Heart right ventricle (tissue), 16 donors: ENCODE data around the gene NUP210. TPM values are rescaled to one million over a fixed set of nuclear protein-coding genes. Genes with fewer than 3 reads are reported as not detected.

Experiments used
- ATAC-seq, 8 donors: fragments of 200-7000 bp; cut with Tn5 transposase; one replicate each; pipeline ENCODE4 v1.9.1; 2020; ENCODE audit warnings: mild to moderate bottlenecking in 8 of 8, moderate library complexity in 8 of 8, moderate number of reproducible peaks in 1 of 8
- DNase-seq, 2 donors: peaks; one replicate each; pipeline ENCODE4 v3.0.0-alpha.2; 2020
- H3K27ac ChIP-seq, 10 donors: fragments of 200-600 bp; sonication (generic) in 2 of 10; one replicate each; pipeline versions ENCODE4 v1.5.0 to v1.8.0; 2020 to 2022; ENCODE audit warnings: mild to moderate bottlenecking in 3 of 10
- H3K27me3 ChIP-seq, 7 donors: fragments of 200-600 bp; one replicate each; pipeline ENCODE4 v1.8.0; 2021 to 2022; ENCODE audit warnings: mild to moderate bottlenecking in 2 of 7
- H3K36me3 ChIP-seq, 9 donors: fragments of 200-600 bp; sonication (generic) in 1 of 9; one replicate each; pipeline versions ENCODE4 v1.5.0 to v1.8.0; 2020 to 2022; ENCODE audit warnings: mild to moderate bottlenecking in 2 of 9
- H3K4me1 ChIP-seq, 9 donors: fragments of 200-600 bp; sonication (generic) in 1 of 9; one replicate each; pipeline versions ENCODE4 v1.5.0 to v1.8.0; 2020 to 2022; ENCODE audit warnings: mild to moderate bottlenecking in 4 of 9
- H3K4me3 ChIP-seq, 10 donors: fragments of 200-600 bp; sonication (generic) in 2 of 10; one replicate each; pipeline versions ENCODE4 v1.5.0 to v1.8.0; 2020 to 2022; ENCODE audit warnings: mild to moderate bottlenecking in 7 of 10, moderate library complexity in 2 of 10
- H3K9me3 ChIP-seq, 11 donors: fragments of 200-600 bp in 10 of 11; sonication (generic) in 2 of 11; one replicate each; pipeline versions ENCODE4 v1.5.0 to v1.8.0; 2013 to 2022; ENCODE audit warnings: mild to moderate bottlenecking in 2 of 11, control low read depth in 1 of 11, moderate library complexity in 1 of 11
- WGBS, 2 donors: extraction: QIAGEN DNeasy Blood & Tissue Kit; methylation state at CpG; one replicate each; pipeline ENCODE4 v1.1.7; 2013; ENCODE audit warnings: inconsistent platforms in 1 of 2; 5-methylcytosine and 5-hydroxymethylcytosine counted together
- intact Hi-C, 10 donors: fragments of 100-400 bp; cut with DNase I; formaldehyde crosslinking; loops; one replicate each; pipeline versions ENCODE4 v1.11.1 to v1.14.2; 2022
- polyA plus RNA-seq, 2 donors: library from polyadenylated mRNA; stranded (reverse); fragments of 200-250 nt; gene quantifications; one replicate each; pipeline ENCODE4 v1.2.3, GENCODE V29; 2013
- total RNA-seq, 10 donors: library from RNA; stranded (reverse); fragmentation: NEBNext Ultra II Directional in 3 of 10; extraction: Animal tissue kit (Norgen Biotek cat#: 25700) in 3 of 10; gene quantifications; one replicate each; pipeline versions ENCODE4 v1.2.1 to v1.2.4, GENCODE V29; 2021 to 2023
- TF ChIP-seq, protein P1 (sequence below), 9 donors: fragments of 200-600 bp; sonication (generic) in 2 of 9; IDR thresholded peaks; one replicate each; pipeline versions ENCODE4 v1.5.0 to v1.8.0; 2021 to 2022; ENCODE audit warnings: antibody characterized with exemption in 9 of 9, mild to moderate bottlenecking in 5 of 9, moderate library complexity in 1 of 9
- donor health status: Arrhythmogenic right ventricular cardiomyopathy.
- donor health status: ischemic (EF 13 %, LVEDD 7.1; RV severe dilation, severe dysfunction).
- donor health status: healthy with polysubstance abuse.
- donor health status: DM: no; HTN: yes; CAD: no.
- donor health status: DM: no; HTN: no; CAD: no.
- donor health status: ischemic (EF 25% LVEDD 6.9; RV normal size, moderate dysfunction).
- donor health status: ischemic (EF 25% LVEDD 5.7; RV mildly dilated, moderate dysfunction).
- donor health status: healthy.
- donor health status: DM: yes; HTN: yes; CAD: no.
- donor health status: Ischemic cardiomyopathy.
- donor health status: ischemic (EF 35%, LVEDD 5.7; RV mildly dilated, moderate dysfunction).
- donor health status: nonischemic (EF 11% LVEDD 7.7; RV severe dilation, severe dysfunction).
- donor health status: DM: yes; HTN: yes; CAD: no.
- donor health status: PGD.
- donor health status: ischemic (EF 29% LVEDD 5.4; RV normal size, mild dysfunction).
- donor health status: nonischemic (EF 23%, LVEDD 6.1; RV moderate dilation, normal function).

The NUP210 gene
- total and polyA plus RNA-seq, 12 donors: 0.84 to 7.2 (median 2.5) TPM

DNA sequence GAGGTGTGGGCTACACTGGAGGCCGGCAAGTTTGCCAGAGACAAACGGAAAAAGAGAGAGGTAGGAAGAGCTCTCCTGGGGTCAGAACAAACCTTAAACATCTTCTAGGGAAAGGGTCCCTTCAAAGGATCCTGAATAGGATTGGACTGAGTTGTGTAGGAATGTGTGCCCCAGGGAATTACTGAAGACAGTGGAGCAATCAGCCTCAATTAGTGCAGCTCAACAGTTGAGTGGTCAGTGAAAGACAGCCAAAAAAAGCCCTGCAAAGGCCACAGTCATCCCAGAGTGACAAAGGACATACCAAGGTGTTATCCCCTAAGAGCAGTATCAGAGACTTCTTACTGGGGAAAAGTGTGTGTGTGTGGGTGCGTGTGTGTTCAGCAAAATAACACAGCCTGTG, 70.3 kb downstream of the NUP210 start:
- DNase-seq (no peak), ATAC-seq (no peak)
- Histone ChIP-seq H3K27me3 (peaks cover 0 to 3% (median 0%) of the 10 kb centered on the region in 7 donors), H3K9me3 (peaks cover 0 to 7% (median 0%) of the 10 kb centered on the region in 11 donors), H3K4me3 (no peak overlapping the region), H3K4me1 (peaks cover 0 to 30% (median 6%) of the 10 kb centered on the region in 9 donors), H3K36me3 (peaks cover 0 to 41% (median 0%) of the 10 kb centered on the region in 9 donors), H3K27ac (no peak overlapping the region)
- TF ChIP-seq, protein P1, sequence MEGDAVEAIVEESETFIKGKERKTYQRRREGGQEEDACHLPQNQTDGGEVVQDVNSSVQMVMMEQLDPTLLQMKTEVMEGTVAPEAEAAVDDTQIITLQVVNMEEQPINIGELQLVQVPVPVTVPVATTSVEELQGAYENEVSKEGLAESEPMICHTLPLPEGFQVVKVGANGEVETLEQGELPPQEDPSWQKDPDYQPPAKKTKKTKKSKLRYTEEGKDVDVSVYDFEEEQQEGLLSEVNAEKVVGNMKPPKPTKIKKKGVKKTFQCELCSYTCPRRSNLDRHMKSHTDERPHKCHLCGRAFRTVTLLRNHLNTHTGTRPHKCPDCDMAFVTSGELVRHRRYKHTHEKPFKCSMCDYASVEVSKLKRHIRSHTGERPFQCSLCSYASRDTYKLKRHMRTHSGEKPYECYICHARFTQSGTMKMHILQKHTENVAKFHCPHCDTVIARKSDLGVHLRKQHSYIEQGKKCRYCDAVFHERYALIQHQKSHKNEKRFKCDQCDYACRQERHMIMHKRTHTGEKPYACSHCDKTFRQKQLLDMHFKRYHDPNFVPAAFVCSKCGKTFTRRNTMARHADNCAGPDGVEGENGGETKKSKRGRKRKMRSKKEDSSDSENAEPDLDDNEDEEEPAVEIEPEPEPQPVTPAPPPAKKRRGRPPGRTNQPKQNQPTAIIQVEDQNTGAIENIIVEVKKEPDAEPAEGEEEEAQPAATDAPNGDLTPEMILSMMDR (IDR thresholded peaks at IDR 0.05): no peak
- 83 to 85% methylated on average over 3 of the region's 3 CpGs for WGBS, 2 donors
- intact Hi-C loops: no loop called here

DNA sequence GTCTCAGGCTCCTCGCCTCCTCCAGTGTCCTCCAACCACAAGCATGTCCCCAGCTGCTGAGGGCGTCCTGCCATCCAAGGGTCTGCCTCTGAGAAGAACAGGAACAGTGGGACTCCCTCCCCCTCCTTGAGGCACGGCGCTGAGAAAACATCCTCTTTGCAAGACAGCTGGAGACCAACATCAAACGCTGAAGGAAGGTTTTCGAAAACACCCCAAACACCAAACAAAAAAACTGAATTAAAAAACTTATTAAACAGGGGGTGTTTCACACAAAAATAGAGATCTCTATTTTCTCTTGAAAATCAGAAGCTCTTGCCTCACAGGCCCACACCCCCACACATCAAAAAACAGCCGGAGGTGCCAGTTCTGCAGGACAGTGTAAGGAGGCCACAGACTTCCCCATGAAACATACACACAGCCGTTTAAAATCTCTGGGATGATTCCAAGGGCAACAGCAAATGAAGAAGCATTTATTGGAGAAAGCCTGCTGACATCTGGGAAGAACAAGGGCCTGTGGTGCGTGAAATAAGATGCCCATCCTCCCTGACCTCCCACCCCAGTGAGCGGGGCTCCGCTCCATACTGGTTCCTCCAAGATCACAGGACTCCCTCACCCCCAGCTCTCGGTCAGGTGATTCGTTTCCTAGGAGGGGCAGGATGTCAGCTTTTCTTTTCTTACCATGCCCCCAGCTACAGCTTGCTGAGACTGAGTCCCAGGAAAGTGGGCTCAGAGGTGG, 71.3 kb downstream of the NUP210 start:
- H3K36me3 ChIP-seq: peaks cover 0 to 31% (median 0%) of the 10 kb centered on the region in 9 donors
- H3K4me1 ChIP-seq: peaks cover 0 to 30% (median 6%) of the 10 kb centered on the region in 9 donors
- intact Hi-C loops: no loop called here
- peak overlapping the region in 1 of 10 donors; percentile 6 for H3K27ac ChIP-seq
- TF ChIP-seq, protein P1 (IDR thresholded peaks at IDR 0.05): no peak
- WGBS, 2 donors: 53 to 62% methylated on average over 13 of the region's 13 CpGs
- H3K4me3 ChIP-seq: no peak overlapping the region
- ATAC-seq (peak in 3 of 8 donors; percentile 26 to 39 (median 31)), DNase-seq (peak in 1 of 2 donors; percentile 14)
- H3K9me3 ChIP-seq: peaks cover 0 to 7% (median 0%) of the 10 kb centered on the region in 11 donors
- peaks cover 0 to 3% (median 0%) of the 10 kb centered on the region in 7 donors for H3K27me3 ChIP-seq

DNA sequence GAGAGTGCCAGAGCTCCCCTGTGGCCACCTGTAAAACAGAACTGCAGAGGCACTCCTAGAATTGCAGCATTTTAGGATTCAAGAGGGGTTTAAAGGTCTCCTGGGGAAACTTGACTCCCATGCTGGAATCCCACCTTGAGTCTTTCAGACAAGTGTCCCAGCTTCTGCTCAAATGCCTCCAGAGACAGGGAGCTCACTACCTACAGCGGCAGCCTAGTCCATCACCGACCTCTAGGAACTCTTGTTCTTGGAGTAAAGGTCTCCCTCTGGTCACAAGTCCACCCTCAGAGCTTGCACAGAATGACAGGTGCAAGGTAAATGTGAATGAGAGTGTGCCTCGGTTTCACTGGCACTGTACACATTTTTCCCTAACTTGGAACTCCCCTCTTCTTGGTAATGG, 72.0 kb downstream of the NUP210 start:
- peaks cover 0 to 7% (median 0%) of the 10 kb centered on the region in 11 donors for H3K9me3 ChIP-seq
- H3K27ac ChIP-seq: peak overlapping the region in 1 of 10 donors; percentile 6
- 86 to 89% methylated on average over 3 of the region's 3 CpGs for WGBS, 2 donors
- intact Hi-C loops: no loop called here
- TF ChIP-seq, protein P1 (IDR thresholded peaks at IDR 0.05): no peak
- no peak for ATAC-seq
- H3K4me1 ChIP-seq: peaks cover 0 to 30% (median 6%) of the 10 kb centered on the region in 9 donors
- DNase-seq: no peak
- H3K27me3 ChIP-seq: peaks cover 0 to 3% (median 0%) of the 10 kb centered on the region in 7 donors
- peaks cover 0 to 26% (median 0%) of the 10 kb centered on the region in 9 donors for H3K36me3 ChIP-seq
- no peak overlapping the region for H3K4me3 ChIP-seq

DNA sequence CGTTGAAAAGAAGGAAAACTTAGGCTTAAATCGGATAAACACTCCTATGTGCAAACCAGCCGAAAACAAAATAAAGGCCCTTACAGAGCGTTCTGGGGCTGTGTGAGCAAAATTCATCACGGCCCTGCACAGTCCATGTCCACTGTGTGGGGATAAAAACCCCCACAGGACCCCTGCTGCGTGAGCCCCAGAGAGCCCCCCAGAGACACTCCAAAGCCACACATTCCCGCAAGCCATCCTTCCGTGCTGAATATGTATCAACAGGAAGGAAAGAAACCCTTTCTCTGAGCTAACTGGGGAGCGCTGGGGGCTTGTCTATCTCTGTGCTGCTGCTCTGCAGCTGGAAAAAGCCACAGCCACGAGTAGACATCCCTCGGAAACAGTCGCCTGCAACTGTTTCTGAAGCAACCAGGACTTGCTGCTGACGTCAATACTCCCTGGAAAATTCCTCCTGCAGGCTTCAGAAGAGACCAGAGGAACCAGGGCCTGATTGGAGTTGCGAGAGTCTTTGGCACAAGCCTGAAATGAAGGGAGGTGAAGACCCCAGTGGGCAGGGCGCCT, 72.7 kb downstream of the NUP210 start:
- intact Hi-C loops: no loop called here
- TF ChIP-seq, protein P1 (IDR thresholded peaks at IDR 0.05): no peak
- Histone ChIP-seq H3K27ac (peak overlapping the region in 1 of 10 donors; percentile 5), H3K36me3 (peaks cover 0 to 26% (median 0%) of the 10 kb centered on the region in 9 donors), H3K27me3 (peaks cover 0 to 3% (median 0%) of the 10 kb centered on the region in 7 donors), H3K4me1 (peaks cover 0 to 24% (median 6%) of the 10 kb centered on the region in 9 donors), H3K9me3 (peaks cover 0 to 7% (median 0%) of the 10 kb centered on the region in 11 donors), H3K4me3 (no peak overlapping the region)
- 54 to 56% methylated on average over 15 of the region's 15 CpGs for WGBS, 2 donors
- DNase-seq (peak in 1 of 2 donors; percentile 16), ATAC-seq (peak in 5 of 8 donors; percentile 23 to 56 (median 54))
